Mesenchymal stem cell (in vitro differentiated cells and primary cell): ENCODE measurements around the gene OR14J1.
"Not testable (repeated sequence)": the region's sequence is repeated elsewhere in the genome, so short reads cannot be mapped to it uniquely, and the experiment has no call there.

Source experiments
- DNase-seq: peaks from one replicate; pipeline ENCODE4 v3.0.0-alpha.2; 2013
- H2AFZ ChIP-seq: one replicate; pipeline ENCODE4 v1.6.1; 2013; ENCODE audit warnings: low read depth, mild to moderate bottlenecking, control low read depth, inconsistent platforms, low read length, moderate library complexity
- H2AK5ac ChIP-seq: 2 replicates; pipeline ENCODE4 v1.6.1; 2013; ENCODE audit warnings: low read length, moderate library complexity, mild to moderate bottlenecking, inconsistent platforms; ENCODE audit not compliant: severe bottlenecking
- H2BK120ac ChIP-seq: one replicate; pipeline ENCODE4 v1.6.1; 2013; ENCODE audit warnings: low read depth, mild to moderate bottlenecking, inconsistent platforms, low read length, moderate library complexity
- H2BK12ac ChIP-seq, 2 experiments: one replicate each; pipeline ENCODE4 v1.6.1; 2013; ENCODE audit warnings: inconsistent platforms in 2 of 2, low read length in 2 of 2, mild to moderate bottlenecking in 2 of 2, moderate library complexity in 2 of 2, control low read depth in 1 of 2
- H2BK15ac ChIP-seq: one replicate; pipeline ENCODE4 v1.6.1; 2013; ENCODE audit warnings: mild to moderate bottlenecking, low read depth, inconsistent platforms; ENCODE audit not compliant: poor library complexity, severe bottlenecking
- H2BK5ac ChIP-seq: 2 replicates; pipeline ENCODE4 v1.6.1; 2013; ENCODE audit warnings: low read depth, mild to moderate bottlenecking, low read length, control low read depth, inconsistent platforms; ENCODE audit not compliant: poor library complexity, severe bottlenecking
- H3K14ac ChIP-seq, 2 experiments: one replicate each; pipeline ENCODE4 v1.6.1; 2013; ENCODE audit warnings: inconsistent platforms in 2 of 2, low read length in 2 of 2, control low read depth in 1 of 2, mild to moderate bottlenecking in 1 of 2, moderate library complexity in 1 of 2
- H3K18ac ChIP-seq, 2 experiments: one replicate each; pipeline ENCODE4 v1.6.1; 2013; ENCODE audit warnings: inconsistent platforms in 2 of 2, low read length in 2 of 2, control low read depth in 1 of 2, low read depth in 1 of 2, mild to moderate bottlenecking in 1 of 2
- H3K23ac ChIP-seq, 2 experiments: one replicate each; pipeline ENCODE4 v1.6.1; 2013; ENCODE audit warnings: inconsistent platforms in 2 of 2, low read length in 2 of 2, mild to moderate bottlenecking in 2 of 2, moderate library complexity in 2 of 2, control low read depth in 1 of 2
- H3K27ac ChIP-seq: 2 replicates; pipeline ENCODE4 v1.5.1; 2013; ENCODE audit warnings: mild to moderate bottlenecking, moderate library complexity, low read length, control low read depth, inconsistent platforms; ENCODE audit not compliant: poor library complexity, severe bottlenecking
- H3K27me3 ChIP-seq, 2 experiments: 2 replicates each; pipeline versions ENCODE4 v1.6.1 to v1.7.0; 2013; ENCODE audit warnings: low read length in 2 of 2, mild to moderate bottlenecking in 2 of 2, moderate library complexity in 2 of 2, control low read depth in 1 of 2, inconsistent platforms in 1 of 2; ENCODE audit not compliant: control insufficient read depth in 1 of 2, insufficient read depth in 1 of 2
- H3K36me3 ChIP-seq, 2 experiments: 2 replicates each; pipeline versions ENCODE4 v1.6.1 to v1.7.0; 2013; ENCODE audit warnings: low read length in 2 of 2, control low read depth in 1 of 2, inconsistent platforms in 1 of 2, low read depth in 1 of 2, mild to moderate bottlenecking in 1 of 2; ENCODE audit not compliant: insufficient read depth in 2 of 2, control insufficient read depth in 1 of 2
- H3K4ac ChIP-seq, 2 experiments: one replicate each; pipeline ENCODE4 v1.6.1; 2013; ENCODE audit warnings: inconsistent platforms in 2 of 2, low read length in 2 of 2, mild to moderate bottlenecking in 2 of 2, moderate library complexity in 2 of 2, control low read depth in 1 of 2, low read depth in 1 of 2
- H3K4me1 ChIP-seq: 2 replicates; pipeline ENCODE4 v1.6.1; 2013; ENCODE audit warnings: low read depth, low read length, control low read depth; ENCODE audit not compliant: control insufficient read depth, insufficient read depth
- H3K4me2 ChIP-seq: 2 replicates; pipeline ENCODE4 v1.6.1; 2013; ENCODE audit warnings: low read length, mild to moderate bottlenecking, inconsistent platforms; ENCODE audit not compliant: poor library complexity, severe bottlenecking
- H3K4me3 ChIP-seq, 2 experiments: 2 replicates each; pipeline versions ENCODE4 v1.5.1 to v1.7.0; 2013; ENCODE audit warnings: low read length in 2 of 2, mild to moderate bottlenecking in 2 of 2, control low read depth in 1 of 2, low read depth in 1 of 2; ENCODE audit not compliant: insufficient read depth in 1 of 2
- H3K79me1 ChIP-seq: replicated peaks from 2 replicates; pipeline ENCODE4 v1.6.1; 2013; ENCODE audit warnings: mild to moderate bottlenecking, control low read depth, low read length, inconsistent platforms; ENCODE audit not compliant: poor library complexity, severe bottlenecking
- H3K9ac ChIP-seq: 2 replicates; pipeline ENCODE4 v1.7.0; 2013; ENCODE audit warnings: mild to moderate bottlenecking, low read length, moderate library complexity
- H3K9me3 ChIP-seq: 2 replicates; pipeline ENCODE4 v1.7.0; 2013; ENCODE audit warnings: mild to moderate bottlenecking, low read length; ENCODE audit not compliant: control insufficient read depth
- H4K8ac ChIP-seq: one replicate; pipeline ENCODE4 v1.6.1; 2013; ENCODE audit warnings: inconsistent platforms, mild to moderate bottlenecking, low read length, moderate library complexity
- H4K91ac ChIP-seq: one replicate; pipeline ENCODE4 v1.6.1; 2013; ENCODE audit warnings: mild to moderate bottlenecking, low read length, inconsistent platforms
- WGBS: methylation state at CpG from one replicate; pipeline ENCODE4 v1.1.7; 2013; ENCODE audit warnings: mixed read lengths; 5-methylcytosine and 5-hydroxymethylcytosine counted together

OR14J1 gene

DNA sequence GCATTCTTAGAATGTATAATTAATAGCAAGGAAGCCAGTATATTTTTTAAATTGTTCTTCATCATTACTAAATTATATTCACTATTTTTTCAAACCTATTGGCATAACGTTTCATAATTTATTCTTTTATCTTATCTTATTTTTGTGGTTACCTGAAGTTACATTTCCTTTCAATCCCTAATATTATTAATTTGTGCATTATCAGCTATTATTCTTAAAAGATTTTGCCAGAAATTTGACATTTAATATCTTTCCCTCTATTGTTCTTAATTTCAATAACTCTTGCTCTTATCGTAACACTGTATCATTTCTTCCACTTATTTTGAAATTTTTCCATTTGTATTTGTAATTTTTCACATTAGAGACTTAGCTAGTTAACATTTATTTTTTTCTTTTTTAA lies 18.4 kb downstream of the OR14J1 start:
- Histone ChIP-seq H3K27me3 (no peaks in the 10 kb centered on the region), H3K4me1 (no peaks in the 10 kb centered on the region), H3K79me1 (no peaks in the 10 kb centered on the region), H4K8ac (no peak overlapping the region), H2BK15ac (no peak overlapping the region), H3K4me3 (no peak overlapping the region), H2AK5ac (no peak overlapping the region), H2BK12ac (no peak overlapping the region), H3K36me3 (no peaks in the 10 kb centered on the region), H3K27ac (no peak overlapping the region), H4K91ac (no peak overlapping the region), H3K9ac (no peak overlapping the region), H2AFZ (no peak overlapping the region), H3K4ac (no peak overlapping the region), H2BK120ac (no peak overlapping the region), H3K4me2 (no peak overlapping the region), H3K18ac (no peak overlapping the region), H2BK5ac (no peak overlapping the region), H3K14ac (no peak overlapping the region), H3K23ac (no peak overlapping the region), H3K9me3 (peaks cover 2% of the 10 kb centered on the region)
- DNase-seq, result no peak
- WGBS, result 100% methylated on average over 1 of the region's 2 CpGs

DNA sequence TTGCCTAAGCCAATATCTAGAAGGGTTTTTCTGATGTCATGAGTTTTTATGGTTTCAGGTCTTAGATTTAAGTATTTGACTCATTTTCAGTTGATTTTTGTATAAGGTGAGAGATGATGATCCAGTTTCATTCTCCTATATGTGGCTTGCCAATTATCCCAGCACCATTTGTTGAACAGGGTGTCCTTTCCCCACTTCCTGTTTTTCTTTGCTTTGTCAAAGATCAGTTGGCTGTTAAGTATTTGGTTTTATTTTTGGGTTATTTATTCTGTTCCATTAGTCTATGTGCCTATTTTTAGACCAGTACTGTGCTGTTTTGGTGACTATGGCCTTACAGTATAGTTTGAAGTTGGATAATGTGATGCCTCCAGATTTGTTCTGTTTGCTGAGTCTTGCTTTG lies 21.8 kb downstream of the OR14J1 start:
- not testable (repeated sequence) for H3K36me3 ChIP-seq, H4K91ac ChIP-seq, H2BK120ac ChIP-seq, H2BK12ac ChIP-seq, H3K79me1 ChIP-seq, H3K14ac ChIP-seq, H3K4me2 ChIP-seq, H3K4ac ChIP-seq, H3K27ac ChIP-seq, H3K9ac ChIP-seq, H3K18ac ChIP-seq, H4K8ac ChIP-seq, H2AK5ac ChIP-seq, H2BK5ac ChIP-seq, H3K4me3 ChIP-seq, DNase-seq, H3K23ac ChIP-seq, H3K9me3 ChIP-seq, H2AFZ ChIP-seq, H2BK15ac ChIP-seq, H3K4me1 ChIP-seq, H3K27me3 ChIP-seq

DNA sequence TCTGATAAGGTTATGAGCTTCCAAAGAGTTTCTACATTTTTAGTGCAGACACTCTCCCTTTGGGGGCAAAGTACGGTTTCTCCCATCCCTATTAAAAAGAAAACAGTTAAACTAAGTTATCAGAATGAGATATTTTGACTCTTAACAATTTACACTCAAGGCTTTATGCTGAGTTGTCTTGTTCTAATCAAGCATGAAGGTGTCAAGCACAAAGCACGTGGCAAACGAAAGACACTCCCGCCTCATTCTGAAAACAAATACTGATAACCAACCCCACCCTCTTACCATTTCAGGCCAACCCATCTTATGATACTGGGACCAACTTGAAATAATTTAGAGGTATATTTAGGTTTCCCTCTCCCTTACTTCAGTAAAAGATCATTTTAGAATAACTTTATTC lies 24.3 kb downstream of the OR14J1 start:
- no peak overlapping the region for H2AFZ ChIP-seq
- no peak overlapping the region for H2BK15ac ChIP-seq
- peaks cover 2% of the 10 kb centered on the region for H3K9me3 ChIP-seq
- H3K23ac ChIP-seq, result no peak overlapping the region
- no peak overlapping the region for H2BK120ac ChIP-seq
- H3K18ac ChIP-seq, result no peak overlapping the region
- no peak overlapping the region for H2BK5ac ChIP-seq
- H3K14ac ChIP-seq, result no peak overlapping the region
- no peak overlapping the region for H3K9ac ChIP-seq
- H4K8ac ChIP-seq, result no peak overlapping the region
- no peak overlapping the region for H3K4me2 ChIP-seq
- H2BK12ac ChIP-seq, result no peak overlapping the region
- DNase-seq, result no peak
- H3K27me3 ChIP-seq, result no peaks in the 10 kb centered on the region
- no peak overlapping the region for H3K4me3 ChIP-seq
- H2AK5ac ChIP-seq, result no peak overlapping the region
- H4K91ac ChIP-seq, result no peak overlapping the region
- no peak overlapping the region for H3K4ac ChIP-seq
- no peak overlapping the region for H3K27ac ChIP-seq
- no peaks in the 10 kb centered on the region for H3K79me1 ChIP-seq
- H3K4me1 ChIP-seq, result no peaks in the 10 kb centered on the region
- 75% methylated on average over 2 of the region's 4 CpGs for WGBS
- H3K36me3 ChIP-seq, result no peaks in the 10 kb centered on the region

DNA sequence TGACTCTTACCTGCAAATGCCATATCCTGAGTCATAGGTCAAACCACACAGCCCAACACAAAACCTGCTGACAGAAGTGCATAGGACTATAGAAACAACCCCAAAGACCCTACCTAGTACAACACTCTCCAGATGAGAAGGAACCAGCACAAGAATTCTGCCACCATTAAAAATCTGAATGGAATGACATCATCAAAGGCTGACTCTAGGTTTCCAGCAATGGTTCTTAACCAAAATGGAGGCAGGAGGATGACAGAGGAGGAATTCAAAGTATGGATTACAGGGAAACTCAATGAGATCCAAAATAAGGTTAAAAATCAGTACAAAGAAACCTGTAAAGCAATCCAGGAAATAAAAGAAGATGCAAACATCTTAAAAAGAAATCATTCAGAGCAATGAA lies 31.2 kb downstream of the OR14J1 start:
- no peak overlapping the region for H3K4me2 ChIP-seq

More for the DNA sequence above, 31.2 kb downstream of the OR14J1 start:
- H3K4ac ChIP-seq, result no peak overlapping the region
- no peak overlapping the region for H3K4me3 ChIP-seq
- H3K4me1 ChIP-seq, result no peaks in the 10 kb centered on the region
- no peak overlapping the region for H4K8ac ChIP-seq
- H3K79me1 ChIP-seq, result no peaks in the 10 kb centered on the region
- H2BK15ac ChIP-seq, result no peak overlapping the region
- H3K18ac ChIP-seq, result no peak overlapping the region
- H3K9ac ChIP-seq, result no peak overlapping the region
- H2BK12ac ChIP-seq, result no peak overlapping the region
- H2AFZ ChIP-seq, result no peak overlapping the region
- no peak overlapping the region for H3K14ac ChIP-seq
- no peak overlapping the region for H2AK5ac ChIP-seq
- H3K27me3 ChIP-seq, result no peaks in the 10 kb centered on the region
- no peak overlapping the region for H2BK5ac ChIP-seq
- H3K9me3 ChIP-seq, result peaks cover 7% of the 10 kb centered on the region
- H3K27ac ChIP-seq, result no peak overlapping the region
- H4K91ac ChIP-seq, result no peak overlapping the region
- DNase-seq, result no peak
- no peak overlapping the region for H3K23ac ChIP-seq
- no peaks in the 10 kb centered on the region for H3K36me3 ChIP-seq
- no peak overlapping the region for H2BK120ac ChIP-seq
